NCI-H82 treated with DMSO at 0.1 percent for 48 hours (cell line): ENCODE results near the gene HMSD.

Experiments
- DNase-seq: peaks from one replicate; lab custom pipeline; 2025; ENCODE audit not compliant: unreplicated experiment; lab: John Stamatoyannopoulos, UW

The HMSD gene

DNA sequence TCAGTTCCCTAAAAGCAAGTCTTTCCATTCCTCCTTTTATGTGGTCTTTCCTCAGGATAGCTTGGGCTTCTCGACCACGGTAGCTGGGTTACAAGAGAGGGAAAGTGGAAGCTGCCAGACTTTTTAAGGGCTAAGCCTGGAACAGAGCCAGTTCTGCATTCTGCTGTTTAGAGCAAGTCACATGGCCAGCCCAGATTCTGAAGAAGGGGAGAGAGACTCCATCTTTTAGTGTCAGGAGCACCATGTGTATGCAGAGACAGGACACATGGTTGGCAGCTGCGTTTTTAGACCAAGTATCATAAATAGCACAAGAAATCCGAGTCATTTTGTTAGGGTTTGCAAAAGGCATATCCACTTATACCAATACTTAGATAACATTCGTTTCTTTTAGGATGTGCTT, 4.7 kb downstream of the HMSD start:
- no peak for DNase-seq

DNA sequence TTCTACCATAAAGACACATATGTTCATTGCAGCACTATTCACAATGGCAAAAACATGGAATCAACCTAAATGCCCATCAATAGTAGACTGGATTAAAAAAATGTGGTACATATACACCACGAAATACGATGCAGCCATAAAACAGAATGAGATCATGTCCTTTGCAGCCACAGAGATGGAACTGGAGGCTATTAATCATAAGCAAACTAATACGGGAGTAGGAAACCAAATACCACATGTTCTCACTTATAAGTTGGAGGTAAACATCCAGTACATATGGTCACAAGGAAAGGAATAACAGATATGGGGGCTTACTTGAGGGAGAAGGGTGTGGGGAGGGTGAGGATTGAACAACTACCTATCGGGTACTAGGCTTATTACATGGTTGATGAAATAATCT, 7.7 kb downstream of the HMSD start:
- DNase-seq = no peak

DNA sequence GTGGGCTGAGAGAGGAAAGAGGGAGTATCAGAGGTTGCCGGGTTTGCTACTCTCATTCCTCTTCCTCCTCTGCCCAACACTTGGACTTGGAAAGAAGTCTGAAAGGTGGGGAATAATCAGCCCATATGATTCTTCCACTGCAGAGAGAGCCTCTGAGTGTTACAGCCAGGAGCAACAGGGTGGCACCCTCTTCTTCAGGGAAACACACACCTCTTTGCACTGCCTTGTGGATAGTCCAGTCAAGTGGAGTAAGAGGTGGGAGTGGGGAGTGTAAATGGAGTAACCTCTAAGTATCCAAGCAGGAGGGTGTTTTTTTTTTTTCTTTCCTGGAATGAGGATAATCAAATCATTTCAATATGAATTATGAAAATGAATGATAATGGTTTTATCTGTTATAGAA, 11.8 kb downstream of the HMSD start:
- DNase-seq = no peak

DNA sequence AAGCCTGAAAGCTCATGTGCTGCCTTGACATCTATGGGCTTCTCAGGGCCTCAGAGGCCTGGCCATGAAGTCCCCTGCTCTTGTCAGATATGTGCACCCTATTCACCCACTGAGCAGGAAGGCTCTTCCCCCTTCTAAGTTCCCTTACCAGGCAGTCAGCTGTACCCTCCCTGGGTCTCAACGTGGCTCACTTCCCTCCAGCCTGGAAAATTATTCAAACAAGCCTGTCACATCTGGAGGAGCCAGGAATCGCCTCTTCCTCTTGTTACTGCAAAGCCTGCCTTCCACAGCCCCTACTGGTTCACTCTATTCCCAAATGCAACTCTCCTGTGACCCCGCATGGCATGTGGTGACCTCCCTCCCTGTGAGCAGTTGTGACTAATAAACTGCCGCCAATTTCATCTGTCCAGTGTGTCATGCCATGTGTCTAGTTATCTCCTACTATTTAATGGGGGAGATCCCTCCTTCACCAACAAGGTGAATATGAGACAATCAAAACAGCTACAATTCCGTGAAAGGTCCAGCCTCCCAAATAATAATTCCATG, 12.4 kb downstream of the HMSD start:
- DNase-seq = no peak

DNA sequence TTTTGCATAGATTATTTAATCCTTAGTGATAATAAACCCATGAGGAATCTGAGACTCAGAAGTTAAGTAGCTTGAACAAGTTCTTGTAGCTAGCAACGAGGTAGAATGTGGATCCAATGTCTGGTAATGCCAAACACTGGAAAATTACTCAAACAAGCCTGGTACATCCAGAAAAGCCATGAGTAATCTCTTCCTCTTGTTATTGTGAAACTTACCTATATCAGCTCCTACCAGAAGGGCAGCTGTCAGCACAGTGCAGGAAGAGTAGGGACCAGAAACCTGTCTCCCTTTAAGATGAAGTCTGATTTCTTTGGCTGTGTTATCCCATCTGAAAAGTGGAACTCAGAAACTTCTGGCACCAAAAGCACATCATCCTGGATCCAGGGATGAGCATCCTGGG, 13.0 kb downstream of the HMSD start:
- DNase-seq = no peak

DNA sequence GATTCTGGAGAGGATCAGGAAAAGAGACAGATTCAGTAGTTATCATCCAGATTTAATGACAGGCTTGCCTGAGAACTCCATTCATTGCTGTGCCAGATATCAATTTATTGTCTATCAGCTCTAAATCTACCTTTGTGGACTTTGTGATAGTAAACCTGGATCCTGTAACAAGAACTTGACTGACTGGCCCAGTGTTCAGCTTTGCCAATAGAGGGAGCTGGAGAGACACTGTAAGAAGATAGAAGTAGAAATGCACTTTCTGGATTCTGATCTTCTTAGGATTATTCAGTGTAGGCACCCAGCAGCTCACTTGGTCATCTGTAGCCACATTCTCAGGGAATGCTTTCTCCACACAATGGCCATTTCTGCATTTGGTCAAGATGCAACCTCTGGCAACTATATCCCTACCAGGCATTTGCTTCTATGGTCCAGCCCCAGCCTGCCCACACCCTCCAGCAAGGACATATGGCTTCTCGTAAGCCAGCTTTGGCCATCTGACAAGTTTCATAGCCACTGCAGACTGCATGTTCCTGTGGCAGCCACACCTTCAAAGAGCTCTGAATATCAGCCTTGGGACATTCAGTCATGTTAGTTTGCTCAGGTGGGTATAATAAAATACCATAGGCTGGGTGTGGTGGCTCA, 14.6 kb downstream of the HMSD start:
- peak; percentile 28 for DNase-seq

- DNase-seq = no peak
These were observed 15.8 kb downstream of the HMSD start for GRCh38 chr18:63964908-63965307.

GRCh38 chr18:63965716-63966330, 16.7 kb downstream of the HMSD start:
- no peak for DNase-seq

DNA sequence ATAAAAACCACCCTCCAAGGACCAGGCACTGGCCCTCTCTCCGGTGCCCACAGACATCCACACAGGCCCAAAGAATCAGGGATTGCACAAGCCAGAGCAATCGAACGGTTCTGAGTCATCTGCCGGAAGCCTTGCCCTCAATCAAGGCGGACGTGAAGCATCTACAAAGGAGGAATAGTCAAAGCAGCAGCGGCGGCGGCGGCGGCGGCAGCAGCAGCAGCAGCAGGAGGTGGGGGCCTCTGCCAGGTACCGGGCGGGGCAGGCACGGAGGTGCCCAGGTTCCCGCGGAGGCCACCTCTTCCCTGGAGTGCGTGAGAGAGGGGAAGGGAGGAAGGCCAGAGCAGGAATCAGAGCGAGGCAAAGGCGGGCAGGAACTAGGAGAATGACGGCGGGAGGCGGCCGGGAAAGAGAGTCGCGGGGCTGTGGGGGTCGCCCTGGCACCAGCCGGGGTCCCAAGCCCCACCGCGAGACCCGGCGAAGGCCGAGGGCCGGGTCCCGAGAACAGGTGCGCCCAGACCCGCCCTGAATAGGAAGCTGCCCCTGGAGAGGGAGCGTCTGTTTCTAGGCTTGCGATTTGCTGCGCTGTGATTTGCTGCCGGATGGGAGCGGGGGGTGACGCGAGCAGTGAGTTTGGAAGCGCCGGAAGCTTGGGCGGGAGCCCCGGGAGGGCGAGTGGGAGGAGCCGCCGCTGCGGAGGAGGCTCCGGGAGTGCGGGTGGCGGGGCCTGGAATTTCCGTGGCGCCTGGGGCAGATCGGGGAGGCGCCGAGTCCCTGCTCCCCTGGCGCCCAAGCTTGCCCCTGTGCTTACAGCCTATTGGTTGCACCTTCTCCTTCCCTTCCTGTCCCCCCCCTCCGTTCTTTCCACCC, 21.1 kb downstream of the HMSD start, which contains the start of gene SERPINB8:
SERPINB8 (plus strand) TSS at position 140 of the 867 bp plus-strand sequence. CDS start 8,228 bp downstream, outside the sequence.
- peak; percentile 50 for DNase-seq

GRCh38 chr18:63970809-63971205, 21.7 kb downstream of the HMSD start:
- no peak for DNase-seq

GRCh38 chr18:63971320-63972001, 22.4 kb downstream of the HMSD start:
- no peak for DNase-seq

DNA sequence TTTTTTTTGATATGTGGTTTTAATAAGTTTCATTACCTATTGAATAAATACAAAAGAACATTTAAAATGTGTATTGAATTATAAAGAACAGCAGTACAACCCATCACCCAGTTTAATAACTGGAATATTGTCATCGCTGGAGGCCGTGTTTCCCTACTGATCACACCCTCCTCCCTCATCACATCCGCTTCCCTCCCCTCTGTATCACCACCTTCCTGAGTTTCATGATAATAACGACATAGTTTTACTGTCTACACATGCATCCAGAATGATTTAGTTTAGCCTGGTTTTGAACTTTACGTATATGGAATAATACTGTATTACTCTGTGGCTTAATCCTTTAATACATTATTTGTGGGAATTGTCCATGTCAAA, 22.9 kb downstream of the HMSD start:
- no peak for DNase-seq

GRCh38 chr18:63974991-63975390, 25.9 kb downstream of the HMSD start:
- no peak for DNase-seq

DNA sequence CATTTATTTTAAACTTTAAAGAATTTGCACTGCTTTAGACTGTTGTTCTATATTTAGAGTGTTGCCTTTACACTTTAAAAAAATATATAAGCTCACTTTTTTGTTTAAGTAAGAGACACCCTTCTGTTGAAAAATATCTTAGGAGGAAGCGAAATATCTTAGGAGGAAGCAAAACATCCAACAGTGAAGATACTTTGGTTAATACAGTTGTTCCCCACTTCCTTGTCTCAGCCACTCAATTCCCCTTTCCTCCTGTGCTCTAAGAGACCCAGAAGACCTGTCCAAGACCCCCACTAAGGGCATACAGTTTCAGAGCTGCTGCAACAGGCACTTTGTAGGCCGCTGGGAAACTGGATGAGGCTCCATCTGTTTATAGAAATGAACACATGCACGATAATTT, 26.5 kb downstream of the HMSD start:
- no peak for DNase-seq

DNA sequence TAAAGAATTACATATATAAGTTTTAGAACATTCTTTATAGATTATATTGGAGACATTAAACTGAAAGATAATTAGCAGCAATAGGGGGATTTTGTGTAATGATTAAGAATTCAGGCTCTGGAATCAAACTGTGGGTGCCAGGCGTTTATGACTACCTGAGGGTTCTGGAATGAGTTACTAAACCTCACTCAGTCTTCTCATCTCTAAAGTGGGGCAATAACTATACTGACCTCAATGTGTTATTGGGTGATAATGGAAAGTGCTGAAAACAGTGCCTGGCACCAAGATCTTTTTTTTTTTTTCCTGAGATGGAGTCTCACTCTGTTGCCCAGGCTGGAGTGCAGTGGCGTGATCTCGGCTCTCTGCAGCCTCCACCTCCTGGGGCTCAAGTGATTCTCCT, 27.9 kb downstream of the HMSD start:
- no peak for DNase-seq

DNA sequence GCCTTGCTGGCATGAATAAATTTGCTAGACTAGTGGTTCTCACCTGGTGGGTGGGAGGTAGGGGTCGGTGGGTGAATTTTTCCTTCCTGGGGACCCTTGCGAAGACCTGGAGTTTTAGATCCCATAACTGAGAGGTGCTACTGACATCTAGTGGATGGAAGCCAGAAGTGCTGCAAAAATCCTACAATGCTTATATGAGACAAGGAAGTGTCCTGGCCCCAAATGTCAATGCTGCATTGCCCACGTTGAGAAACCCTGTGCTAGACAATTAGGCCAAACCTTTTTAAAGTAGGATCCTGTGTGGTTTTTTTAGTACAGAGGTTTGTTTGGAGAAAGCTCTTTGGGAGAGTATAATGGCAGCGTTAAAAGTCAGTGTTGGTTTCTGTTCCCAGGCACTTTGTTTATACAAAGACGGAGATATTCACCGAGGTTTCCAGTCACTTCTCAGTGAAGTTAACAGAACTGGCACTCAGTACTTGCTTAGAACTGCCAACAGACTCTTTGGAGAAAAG, 30.4 kb downstream of the HMSD start:
- peak; percentile 47 for DNase-seq

DNA sequence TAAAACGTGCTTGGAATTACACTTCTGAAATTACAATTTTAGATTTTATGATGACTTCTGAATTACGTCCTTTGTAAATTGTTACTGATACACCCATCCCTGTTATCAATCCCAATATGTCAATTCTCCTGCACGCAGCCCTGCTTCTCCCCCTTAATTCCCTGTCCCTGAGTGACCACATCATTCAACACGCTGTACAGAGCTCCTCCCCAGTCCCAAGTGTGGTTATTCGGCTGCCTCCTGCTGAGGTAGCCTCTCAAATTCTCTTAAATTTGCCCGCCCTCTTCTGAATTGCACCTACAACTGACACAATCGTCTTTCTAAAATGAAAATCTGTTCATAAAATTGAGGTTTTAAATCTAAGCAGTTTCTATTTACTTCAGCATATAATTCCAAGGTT, 30.9 kb downstream of the HMSD start:
- no peak for DNase-seq

DNA sequence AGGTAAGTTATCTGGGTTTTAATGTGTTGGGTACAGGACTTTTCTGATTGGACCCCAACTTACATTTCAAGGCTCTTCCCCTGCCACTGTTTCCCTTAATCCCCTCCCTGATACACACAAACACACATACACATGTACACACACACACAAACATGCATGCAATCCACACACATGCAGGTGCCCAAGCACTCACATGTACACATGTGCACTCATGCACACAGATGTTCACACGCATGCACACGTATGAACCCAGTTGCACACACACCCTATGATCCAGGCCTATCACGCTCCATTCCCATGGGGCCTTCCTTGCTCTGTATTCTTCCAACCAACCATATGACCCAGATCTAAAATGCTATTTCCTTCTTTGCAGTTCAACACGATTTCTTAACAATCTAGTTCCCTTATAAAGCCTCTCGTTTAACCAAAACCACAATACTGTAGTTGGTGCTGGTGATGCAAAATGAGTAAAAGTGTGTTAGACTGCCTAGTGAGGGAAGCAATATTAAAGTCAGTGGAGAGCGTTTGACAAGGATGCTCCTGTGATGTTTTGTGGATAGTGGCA, 31.9 kb downstream of the HMSD start:
- DNase-seq = no peak

GRCh38 chr18:63981719-63982118, 32.6 kb downstream of the HMSD start:
- no peak for DNase-seq

DNA sequence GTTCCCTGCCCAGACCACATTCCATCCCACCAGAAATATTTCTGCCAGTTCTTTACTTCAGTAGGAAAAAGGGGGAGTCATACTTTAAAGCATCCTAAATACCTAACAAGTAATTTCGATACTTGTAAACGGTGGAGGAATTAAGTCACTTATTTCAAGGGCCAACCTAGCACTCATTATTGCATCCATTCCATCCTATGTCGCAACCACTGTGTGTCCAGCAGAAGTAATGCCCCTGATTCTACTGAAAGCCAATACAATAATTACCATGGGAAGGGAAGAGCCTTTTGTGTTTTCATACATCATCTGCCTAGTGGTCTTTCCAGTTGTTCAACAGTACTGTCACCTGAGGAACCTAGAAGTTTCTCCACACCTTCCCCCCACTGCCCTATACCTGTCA, 33.3 kb downstream of the HMSD start:
- DNase-seq = no peak

DNA sequence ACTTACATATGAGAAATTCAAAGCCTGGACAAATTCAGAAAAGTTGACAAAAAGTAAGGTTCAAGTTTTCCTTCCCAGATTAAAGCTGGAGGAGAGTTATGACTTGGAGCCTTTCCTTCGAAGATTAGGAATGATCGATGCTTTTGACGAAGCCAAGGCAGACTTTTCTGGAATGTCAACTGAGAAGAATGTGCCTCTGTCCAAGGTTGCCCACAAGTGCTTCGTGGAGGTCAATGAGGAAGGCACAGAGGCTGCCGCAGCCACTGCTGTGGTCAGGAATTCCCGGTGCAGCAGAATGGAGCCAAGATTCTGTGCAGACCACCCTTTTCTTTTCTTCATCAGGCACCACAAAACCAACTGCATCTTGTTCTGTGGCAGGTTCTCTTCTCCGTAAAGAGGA, 37.8 kb downstream of the HMSD start:
- no peak for DNase-seq
